Prostate gland (tissue), 2 donors: Measurements from ENCODE around the gene ANAPC16. TPM values are rescaled to one million over a fixed set of nuclear protein-coding genes. Genes with fewer than 3 reads are reported as not detected.

ENCODE experiments used
- DNase-seq: peaks from one replicate; pipeline ENCODE4 v3.0.0-alpha.2; 2019; ENCODE audit warnings: low spot score
- H3K27ac ChIP-seq, 2 donors: fragments of 200-600 bp; sonication (generic); 2 replicates each; pipeline ENCODE4 v1.5.1; 2017 to 2019
- H3K27me3 ChIP-seq: fragments of 200-600 bp; sonication (generic); replicated peaks from 2 replicates; pipeline ENCODE4 v1.5.1; 2019; ENCODE audit not compliant: insufficient read depth
- H3K36me3 ChIP-seq, 2 donors: fragments of 200-600 bp; sonication (generic); 1 replicate in 1 of 2; 2 replicates in 1 of 2; pipeline versions ENCODE4 v1.5.1 to v1.8.1; 2017 to 2019
- H3K4me1 ChIP-seq: fragments of 200-600 bp; sonication (generic); replicated peaks from 2 replicates; pipeline ENCODE4 v1.5.1; 2019
- H3K4me3 ChIP-seq, 2 donors: fragments of 200-600 bp; sonication (generic); 2 replicates each; pipeline ENCODE4 v1.5.1; 2017 to 2019
- H3K9me3 ChIP-seq: fragments of 200-600 bp; sonication (generic); 2 replicates; pipeline ENCODE4 v1.5.1; 2017
- CTCF ChIP-seq, 4 experiments: fragments of 200-600 bp in 2 of 4; fragments of 450-650 bp in 2 of 4; sonication (generic) in 2 of 4; IDR thresholded peaks; 1 replicate in 3 of 4; 2 replicates in 1 of 4; pipeline ENCODE4 v1.5.1; 2016 to 2019; ENCODE audit warnings: antibody characterized with exemption in 4 of 4, mild to moderate bottlenecking in 2 of 4, moderate library complexity in 2 of 4
- POLR2A ChIP-seq: fragments of 450-650 bp; IDR thresholded peaks from one replicate; pipeline ENCODE4 v1.6.1; 2016; ENCODE audit warnings: antibody characterized with exemption, mild to moderate bottlenecking
- POLR2AphosphoS5 ChIP-seq: sonication (generic); formaldehyde crosslinking; IDR thresholded peaks from one replicate; pipeline ENCODE4 v1.6.1; 2017; ENCODE audit warnings: antibody characterized with exemption
- WGBS: methylation state at CpG from one replicate; pipeline ENCODE4 v1.1.5; 2018; 5-methylcytosine and 5-hydroxymethylcytosine counted together
- intact Hi-C: fragments of 100-400 bp; cut with DNase I; formaldehyde crosslinking; loops from one replicate; pipeline ENCODE4 v1.14.2; 2022
- total RNA-seq, 2 donors: library from RNA; depleted of rRNA; stranded (reverse); fragments of >200 nt; gene quantifications; one replicate each; pipeline ENCODE4 v1.1.0, GENCODE V29; 2016

The ANAPC16 gene
- total RNA-seq, 2 donors from 2014 or later = 73.4 to 123 TPM

DNA sequence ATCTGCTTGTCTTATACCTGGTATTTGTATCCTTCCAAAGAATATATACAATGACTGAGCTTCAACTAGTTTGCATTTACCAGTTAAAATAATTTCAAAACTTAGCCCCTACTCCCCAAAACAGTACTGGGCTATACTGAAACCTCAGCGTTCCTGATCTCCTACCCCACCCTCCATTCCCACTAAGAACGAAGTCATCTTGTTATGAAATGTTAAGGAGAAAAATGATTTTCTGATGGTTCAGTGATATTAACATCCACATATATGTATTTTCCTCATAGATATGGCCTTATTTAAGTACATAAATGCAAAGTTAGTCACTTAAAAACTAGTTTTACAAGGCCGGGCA is 28.9 kb upstream of the ANAPC16 start:
- 82% methylated on average over 3 of the region's 3 CpGs for WGBS
- Histone ChIP-seq H3K4me1 (no peaks in the 10 kb centered on the region), H3K27ac (peak overlapping the region; percentile 56 to 68), H3K36me3 (no peaks in the 10 kb centered on the region), H3K27me3 (no peaks in the 10 kb centered on the region), H3K4me3 (no peak overlapping the region), H3K9me3 (no peaks in the 10 kb centered on the region)
- intact Hi-C loops = no loop called here
- no peak for DNase-seq
- TF ChIP-seq POLR2A = no peak
- no peak for TF ChIP-seq POLR2AphosphoS5
- no peak for TF ChIP-seq CTCF (IDR thresholded peaks at IDR 0.05)

DNA sequence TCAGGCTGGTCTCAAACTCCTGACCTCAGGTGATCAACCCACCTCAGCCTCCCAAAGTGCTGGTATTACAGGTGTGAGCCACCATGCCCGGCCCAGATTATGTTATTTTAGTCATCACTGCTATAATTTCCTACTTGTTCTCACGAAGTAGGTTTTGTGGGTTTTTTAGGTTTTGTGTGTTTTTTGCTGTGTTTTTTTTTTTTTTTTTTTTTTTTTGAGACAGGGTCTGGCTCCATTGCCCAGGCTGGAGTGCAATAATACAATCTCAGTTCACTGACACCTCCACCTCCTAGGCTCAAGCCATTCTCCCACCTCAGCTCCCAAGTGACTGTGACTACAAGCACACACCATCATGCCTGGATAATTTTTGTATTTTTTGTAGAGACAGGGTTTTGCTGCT is 20.9 kb upstream of the ANAPC16 start:
- H3K4me1 ChIP-seq = no peaks in the 10 kb centered on the region
- no peaks in the 10 kb centered on the region for H3K27me3 ChIP-seq
- no peak overlapping the region for H3K4me3 ChIP-seq
- no peak for TF ChIP-seq POLR2AphosphoS5
- no peak for TF ChIP-seq CTCF (IDR thresholded peaks at IDR 0.05)
- TF ChIP-seq POLR2A = no peak
- DNase-seq = no peak
- H3K9me3 ChIP-seq = no peaks in the 10 kb centered on the region
- 100% methylated on average over 2 of the region's 2 CpGs for WGBS
- intact Hi-C loops = no loop called here
- no peaks in the 10 kb centered on the region for H3K36me3 ChIP-seq
- no peak overlapping the region for H3K27ac ChIP-seq

GRCh38 chr10:72200883-72201282 is 14.9 kb upstream of the ANAPC16 start:
- H3K27me3 ChIP-seq = no peaks in the 10 kb centered on the region
- no peak overlapping the region for H3K27ac ChIP-seq
- H3K36me3 ChIP-seq = no peaks in the 10 kb centered on the region
- WGBS = 98% methylated on average over 3 of the region's 3 CpGs
- H3K9me3 ChIP-seq = no peaks in the 10 kb centered on the region
- TF ChIP-seq POLR2A (no peak), CTCF (IDR thresholded peaks at IDR 0.05) (no peak)
- no peaks in the 10 kb centered on the region for H3K4me1 ChIP-seq
- no peak for DNase-seq
- intact Hi-C loops = no loop called here
- H3K4me3 ChIP-seq = no peak overlapping the region

GRCh38 chr10:72201293-72201692 is 14.5 kb upstream of the ANAPC16 start:
- TF ChIP-seq POLR2A (no peak), CTCF (IDR thresholded peaks at IDR 0.05) (no peak), POLR2AphosphoS5 (no peak)
- Histone ChIP-seq H3K4me1 (no peaks in the 10 kb centered on the region), H3K4me3 (no peak overlapping the region), H3K27ac (no peak overlapping the region), H3K36me3 (no peaks in the 10 kb centered on the region), H3K9me3 (no peaks in the 10 kb centered on the region), H3K27me3 (no peaks in the 10 kb centered on the region)
- 98% methylated on average over 5 of the region's 5 CpGs for WGBS
- intact Hi-C loops = no loop called here
- DNase-seq = no peak

GRCh38 chr10:72204296-72204695 is 11.5 kb upstream of the ANAPC16 start:
- H3K36me3 ChIP-seq = no peaks in the 10 kb centered on the region
- intact Hi-C loops = no loop called here
- WGBS = 76% methylated on average over 9 of the region's 9 CpGs
- no peaks in the 10 kb centered on the region for H3K27me3 ChIP-seq
- DNase-seq = no peak
- no peaks in the 10 kb centered on the region for H3K9me3 ChIP-seq
- TF ChIP-seq POLR2A (no peak), POLR2AphosphoS5 (no peak), CTCF (IDR thresholded peaks at IDR 0.05) (no peak)
- H3K4me1 ChIP-seq = no peaks in the 10 kb centered on the region
- H3K4me3 ChIP-seq = no peak overlapping the region
- no peak overlapping the region for H3K27ac ChIP-seq
